Liver (tissue), 9 donors: Measurements from ENCODE around the gene NSD1. TPM values are rescaled to one million over a fixed set of nuclear protein-coding genes. Genes with fewer than 3 reads are reported as not detected.

ENCODE experiments used
- DNase-seq: peaks from one replicate; pipeline ENCODE4 v3.0.0-alpha.2; 2017; ENCODE audit warnings: low spot score
- H3K27ac ChIP-seq, 2 donors: one replicate each; pipeline ENCODE4 v1.7.0; 2013; ENCODE audit warnings: inconsistent platforms in 2 of 2, low read length in 2 of 2, control low read depth in 1 of 2, low read depth in 1 of 2, mild to moderate bottlenecking in 1 of 2
- H3K27me3 ChIP-seq, 4 donors: one replicate each; pipeline versions ENCODE4 v1.6.1 to v1.7.0; 2013; ENCODE audit warnings: low read length in 3 of 4, inconsistent platforms in 1 of 4, mild to moderate bottlenecking in 1 of 4, moderate library complexity in 1 of 4; ENCODE audit not compliant: control insufficient read depth in 4 of 4, insufficient read depth in 4 of 4
- H3K36me3 ChIP-seq, 4 donors: one replicate each; pipeline versions ENCODE4 v1.6.1 to v1.7.0; 2013; ENCODE audit warnings: low read length in 3 of 4, mild to moderate bottlenecking in 3 of 4, low read depth in 1 of 4, moderate library complexity in 1 of 4; ENCODE audit not compliant: control insufficient read depth in 4 of 4, insufficient read depth in 3 of 4
- H3K4me1 ChIP-seq, 4 donors: one replicate each; pipeline versions ENCODE4 v1.6.1 to v1.7.0; 2013; ENCODE audit warnings: low read length in 3 of 4, mild to moderate bottlenecking in 3 of 4, moderate library complexity in 1 of 4; ENCODE audit not compliant: control insufficient read depth in 4 of 4, insufficient read depth in 4 of 4
- H3K4me3 ChIP-seq, 3 donors: one replicate each; pipeline versions ENCODE4 v1.6.1 to v1.7.0; 2013; ENCODE audit warnings: low read length in 3 of 3, control low read depth in 1 of 3, low read depth in 1 of 3, mild to moderate bottlenecking in 1 of 3
- H3K9ac ChIP-seq, 2 donors: one replicate each; pipeline ENCODE4 v1.7.0; 2013; ENCODE audit warnings: low read length in 2 of 2, mild to moderate bottlenecking in 2 of 2, moderate library complexity in 2 of 2, control low read depth in 1 of 2, low read depth in 1 of 2
- H3K9me3 ChIP-seq, 4 donors: one replicate each; pipeline versions ENCODE4 v1.6.1 to v1.7.0; 2013; ENCODE audit warnings: low read length in 3 of 4; ENCODE audit not compliant: control insufficient read depth in 4 of 4
- CTCF ChIP-seq: fragments of 150-350 bp; IDR thresholded peaks from 2 replicates; pipeline ENCODE4 v1.5.1; 2017; ENCODE audit warnings: improper control_type of control experiment, low read depth, low read length; ENCODE audit not compliant: missing input control
- EGR1 ChIP-seq, 2 donors: IDR thresholded peaks; 2 replicates each; pipeline ENCODE4 v1.6.1; 2016 to 2018; ENCODE audit warnings: antibody characterized with exemption in 2 of 2, low read depth in 2 of 2
- FOXA1 ChIP-seq: IDR thresholded peaks from 2 replicates; pipeline ENCODE4 v1.6.1; 2016; ENCODE audit warnings: antibody characterized with exemption
- FOXA2 ChIP-seq: IDR thresholded peaks from 2 replicates; pipeline ENCODE4 v1.6.1; 2016; ENCODE audit warnings: antibody characterized with exemption
- GABPA ChIP-seq, 2 donors: IDR thresholded peaks in 1 of 2; conservative IDR thresholded peaks in 1 of 2; 2 replicates each; pipeline ENCODE4 v1.6.1; 2016; ENCODE audit warnings: antibody characterized with exemption in 2 of 2, mild to moderate bottlenecking in 1 of 2, moderate library complexity in 1 of 2
- HNF4A ChIP-seq, 2 donors: conservative IDR thresholded peaks; 2 replicates each; pipeline ENCODE4 v1.6.1; 2016; ENCODE audit warnings: antibody characterized with exemption in 2 of 2, mild to moderate bottlenecking in 2 of 2
- HNF4G ChIP-seq: IDR thresholded peaks from 2 replicates; pipeline ENCODE4 v1.6.1; 2016; ENCODE audit warnings: antibody characterized with exemption
- JUND ChIP-seq, 2 donors: IDR thresholded peaks; 2 replicates each; pipeline ENCODE4 v1.6.1; 2016; ENCODE audit warnings: antibody characterized with exemption in 2 of 2
- MAX ChIP-seq: IDR thresholded peaks from 2 replicates; pipeline ENCODE4 v1.6.1; 2016; ENCODE audit warnings: antibody characterized with exemption
- NR2F2 ChIP-seq: IDR thresholded peaks from 2 replicates; pipeline ENCODE4 v1.6.1; 2016; ENCODE audit warnings: antibody characterized with exemption
- RAD21 ChIP-seq, 2 donors: IDR thresholded peaks; 2 replicates each; pipeline ENCODE4 v1.6.1; 2016; ENCODE audit warnings: antibody characterized with exemption in 2 of 2, mild to moderate bottlenecking in 2 of 2
- REST ChIP-seq: IDR thresholded peaks from 2 replicates; pipeline ENCODE4 v1.6.1; 2016; ENCODE audit warnings: antibody characterized with exemption, mild to moderate bottlenecking
- RXRA ChIP-seq, 2 donors: IDR thresholded peaks; 2 replicates each; pipeline ENCODE4 v1.6.1; 2017 to 2018; ENCODE audit warnings: antibody characterized with exemption in 2 of 2, mild to moderate bottlenecking in 1 of 2
- SP1 ChIP-seq: IDR thresholded peaks from 2 replicates; pipeline ENCODE4 v1.6.1; 2018; ENCODE audit warnings: antibody characterized with exemption, mild to moderate bottlenecking
- TAF1 ChIP-seq: conservative IDR thresholded peaks from 2 replicates; pipeline ENCODE4 v1.6.1; 2016; ENCODE audit warnings: antibody characterized with exemption, mild to moderate bottlenecking
- YY1 ChIP-seq: IDR thresholded peaks from 2 replicates; pipeline ENCODE4 v1.6.1; 2016; ENCODE audit warnings: antibody characterized with exemption, mild to moderate bottlenecking
- WGBS: extraction: QIAGEN DNeasy Blood & Tissue Kit; methylation state at CpG from one replicate; pipeline ENCODE4 v1.1.7; 2013; 5-methylcytosine and 5-hydroxymethylcytosine counted together
- polyA plus RNA-seq, 2 donors: library from polyadenylated mRNA; stranded (reverse) in 1 of 2; unstranded in 1 of 2; fragments of 200-250 nt in 1 of 2; fragments of >200 nt in 1 of 2; fragmentation: Nextera tagmentation in 1 of 2; extraction: Ambion mirVana in 1 of 2; gene quantifications; one replicate each; pipeline versions ENCODE4 v1.2.1 to v1.2.3, GENCODE V29; 2013 to 2015
- total RNA-seq, 2 donors: library from RNA; depleted of rRNA; stranded (reverse); fragments of >200 nt; gene quantifications; one replicate each; pipeline ENCODE4 v1.2.3, GENCODE V29; 2014
- TF ChIP-seq, protein P1 (sequence below): IDR thresholded peaks from 2 replicates; pipeline ENCODE4 v1.6.1; 2016; ENCODE audit warnings: antibody characterized with exemption
- donor health status: healthy.
- donor health status: healthy.
- donor health status: healthy.
- donor health status: healthy.
- donor health status: healthy.

Gene NSD1
- total and polyA plus RNA-seq, 4 donors, result 5.3 to 34.1 (median 19.3) TPM

DNA sequence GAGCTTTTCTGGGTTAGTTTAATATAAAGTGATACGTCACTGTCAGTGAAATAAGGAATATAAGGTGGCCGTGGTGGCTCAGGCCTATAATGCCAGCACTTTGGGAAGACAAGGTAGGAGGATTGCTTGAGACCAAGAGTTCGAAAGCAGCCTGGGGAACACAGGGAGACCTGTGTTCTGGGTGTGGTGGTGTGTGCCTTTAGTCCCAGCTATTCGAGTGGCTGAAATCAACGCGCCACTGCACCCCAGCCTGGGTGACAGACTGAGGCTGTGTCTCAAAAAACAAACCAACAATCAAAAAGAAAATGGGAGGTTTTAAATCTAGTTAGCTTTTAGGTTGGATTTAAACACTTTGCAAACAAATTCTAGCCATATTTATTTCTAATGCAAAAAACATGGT is 53.1 kb downstream of the NSD1 start (continued):
- no peak for TF ChIP-seq CTCF
- no peak for TF ChIP-seq HNF4A (conservative IDR thresholded peaks at IDR 0.05)
- no peak for TF ChIP-seq MAX
- no peak for TF ChIP-seq SP1
- no peak for TF ChIP-seq GABPA (IDR thresholded peaks at IDR 0.05 in 1 of 2, conservative IDR thresholded peaks at IDR 0.05 in 1 of 2)
- TF ChIP-seq JUND (IDR thresholded peaks at IDR 0.05), result no peak
- no peak for TF ChIP-seq RAD21 (IDR thresholded peaks at IDR 0.05)

GRCh38 chr5:177188775-177189174 is 55.2 kb downstream of the NSD1 start:
- Histone ChIP-seq H3K9me3 (no peaks in the 10 kb centered on the region), H3K9ac (no peak overlapping the region), H3K4me1 (peaks cover 0 to 3% (median 0%) of the 10 kb centered on the region in 4 donors), H3K4me3 (no peak overlapping the region), H3K36me3 (peaks cover 0 to 6% (median 2%) of the 10 kb centered on the region in 4 donors), H3K27ac (no peak overlapping the region), H3K27me3 (no peaks in the 10 kb centered on the region)
- 74% methylated on average over 3 of the region's 3 CpGs for WGBS
- TF ChIP-seq NR2F2, result no peak
- TF ChIP-seq TAF1, result no peak
- TF ChIP-seq EGR1 (IDR thresholded peaks at IDR 0.05; ENCODE audit: low read depth in 2 of 2), result no peak
- no peak for TF ChIP-seq SP1
- no peak for TF ChIP-seq FOXA2
- TF ChIP-seq MAX, result no peak
- TF ChIP-seq REST, result no peak
- TF ChIP-seq, protein P1, sequence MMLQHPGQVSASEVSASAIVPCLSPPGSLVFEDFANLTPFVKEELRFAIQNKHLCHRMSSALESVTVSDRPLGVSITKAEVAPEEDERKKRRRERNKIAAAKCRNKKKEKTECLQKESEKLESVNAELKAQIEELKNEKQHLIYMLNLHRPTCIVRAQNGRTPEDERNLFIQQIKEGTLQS, result no peak
- TF ChIP-seq HNF4A (conservative IDR thresholded peaks at IDR 0.05), result no peak
- no peak for TF ChIP-seq JUND (IDR thresholded peaks at IDR 0.05)
- TF ChIP-seq GABPA (IDR thresholded peaks at IDR 0.05 in 1 of 2, conservative IDR thresholded peaks at IDR 0.05 in 1 of 2), result no peak
- TF ChIP-seq FOXA1, result no peak
- no peak for TF ChIP-seq RXRA (IDR thresholded peaks at IDR 0.05)
- TF ChIP-seq CTCF, result no peak
- no peak for TF ChIP-seq HNF4G
- no peak for TF ChIP-seq YY1
- DNase-seq, result no peak
